GM19372 (cell line): Measurements from ENCODE around the gene PTPDC1.
"Not testable (repeated sequence)": the region's sequence is repeated elsewhere in the genome, so short reads cannot be mapped to it uniquely, and the experiment has no call there.

Experiments
- ATAC-seq: cut with Tn5 transposase; IDR thresholded peaks from one replicate; pipeline ENCODE4 v1.9.1; 2021; ENCODE audit warnings: mild to moderate bottlenecking, low read depth, moderate library complexity; ENCODE audit not compliant: unreplicated experiment

PTPDC1 gene

GRCh38 chr9:94086486-94087345 lies 2.5 kb downstream of the PTPDC1 start:
- ATAC-seq: no peak

DNA sequence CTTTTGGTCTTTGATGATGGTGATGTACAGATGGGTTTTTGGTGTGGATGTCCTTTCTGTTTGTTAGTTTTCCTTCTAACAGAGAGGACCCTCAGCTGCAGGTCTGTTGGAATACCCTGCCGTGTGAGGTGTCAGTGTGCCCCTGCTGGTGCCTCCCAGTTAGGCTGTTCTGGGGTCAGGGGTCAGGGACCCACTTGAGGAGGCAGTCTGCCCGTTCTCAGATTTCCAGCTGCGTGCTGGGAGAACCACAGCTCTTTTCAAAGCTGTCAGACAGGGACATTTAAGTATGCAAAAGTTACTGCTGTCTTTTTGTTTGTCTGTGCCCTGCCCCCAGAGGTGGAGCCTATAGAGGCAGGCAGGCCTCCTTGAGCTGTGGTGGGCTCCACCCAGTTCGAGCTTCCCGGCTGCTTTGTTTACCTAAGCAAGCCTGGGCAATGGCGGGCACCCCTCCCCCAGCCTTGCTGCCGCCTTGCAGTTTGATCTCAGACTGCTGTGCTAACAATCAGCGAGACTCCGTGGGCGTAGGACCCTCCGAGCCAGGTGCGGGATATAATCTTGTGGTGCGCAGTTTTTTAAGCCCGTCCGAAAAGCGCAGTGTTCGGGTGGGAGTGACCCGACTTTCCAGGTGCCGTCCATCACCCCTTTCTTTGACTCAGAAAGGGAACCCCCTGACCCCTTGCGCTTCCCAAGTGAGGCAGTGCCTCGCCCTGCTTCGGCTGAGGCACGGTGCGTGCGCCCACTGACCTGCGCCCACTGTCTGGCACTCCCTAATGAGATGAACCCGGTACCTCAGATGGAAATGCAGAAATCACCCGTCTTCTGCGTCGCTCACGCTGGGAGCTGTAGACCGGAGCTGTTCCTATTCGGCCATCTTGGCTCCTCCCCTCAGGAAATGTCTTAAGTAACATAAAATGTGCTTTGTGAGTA lies 10.2 kb downstream of the PTPDC1 start:
- not testable (repeated sequence) for ATAC-seq

GRCh38 chr9:94096819-94097577 lies 12.7 kb downstream of the PTPDC1 start:
- ATAC-seq: no peak

- ATAC-seq: no peak
These were observed 13.6 kb downstream of the PTPDC1 start for GRCh38 chr9:94097788-94098414.

- no peak for ATAC-seq
These were observed 16.1 kb downstream of the PTPDC1 start for GRCh38 chr9:94100152-94100879.

DNA sequence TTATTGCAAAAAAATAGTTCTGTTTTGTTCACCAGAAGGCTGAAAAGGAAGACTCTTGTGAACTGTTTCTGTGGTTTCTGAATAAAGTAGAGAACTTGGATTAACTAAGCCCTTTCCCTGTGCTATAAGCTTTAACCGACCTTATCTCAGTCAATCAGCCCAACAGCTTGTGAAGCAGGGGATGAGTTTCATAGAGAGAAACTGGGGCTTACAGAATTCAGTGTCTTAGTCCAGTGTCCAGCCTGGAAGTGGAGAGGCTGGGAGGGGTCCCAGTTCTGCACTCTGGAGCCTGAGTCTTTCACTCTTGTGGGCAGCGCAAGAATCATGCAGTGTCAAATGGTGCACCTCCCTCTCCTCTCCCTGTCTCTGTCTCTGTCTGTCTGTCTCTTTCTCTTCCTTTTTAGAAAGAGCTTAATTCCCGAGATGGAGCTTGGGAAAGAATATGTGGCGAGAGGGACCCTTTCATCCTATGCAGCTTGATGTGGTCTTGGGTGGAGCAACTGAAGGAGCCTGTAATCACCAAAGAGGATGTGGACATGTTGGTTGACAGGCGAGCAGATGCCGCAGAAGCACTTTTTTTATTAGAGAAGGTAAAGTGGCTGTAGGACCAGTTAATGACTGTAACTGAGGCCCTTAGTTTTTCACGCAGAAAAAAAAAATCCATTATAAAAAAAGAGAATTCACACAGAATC lies 17.0 kb downstream of the PTPDC1 start:
- no peak for ATAC-seq

DNA sequence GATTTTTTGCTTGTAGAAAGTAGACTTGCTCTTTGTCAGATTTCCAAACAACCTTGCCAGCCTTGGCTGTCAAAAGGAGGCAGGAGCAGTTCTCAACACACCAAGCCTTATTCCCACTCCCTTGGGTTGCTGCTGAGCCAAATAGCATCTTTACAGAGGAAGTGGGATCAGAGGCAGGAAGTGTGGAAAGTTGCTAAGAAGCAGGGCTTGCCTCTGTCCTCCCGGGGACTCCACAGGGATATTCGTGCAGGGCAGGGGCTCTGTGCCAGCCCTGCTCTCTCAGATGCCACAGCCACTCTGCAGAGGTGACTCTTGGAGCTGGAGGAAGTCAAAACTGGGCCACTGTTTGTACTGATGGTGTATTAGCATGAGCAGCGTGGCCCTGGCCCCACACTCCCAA lies 24.3 kb downstream of the PTPDC1 start:
- no peak for ATAC-seq

DNA sequence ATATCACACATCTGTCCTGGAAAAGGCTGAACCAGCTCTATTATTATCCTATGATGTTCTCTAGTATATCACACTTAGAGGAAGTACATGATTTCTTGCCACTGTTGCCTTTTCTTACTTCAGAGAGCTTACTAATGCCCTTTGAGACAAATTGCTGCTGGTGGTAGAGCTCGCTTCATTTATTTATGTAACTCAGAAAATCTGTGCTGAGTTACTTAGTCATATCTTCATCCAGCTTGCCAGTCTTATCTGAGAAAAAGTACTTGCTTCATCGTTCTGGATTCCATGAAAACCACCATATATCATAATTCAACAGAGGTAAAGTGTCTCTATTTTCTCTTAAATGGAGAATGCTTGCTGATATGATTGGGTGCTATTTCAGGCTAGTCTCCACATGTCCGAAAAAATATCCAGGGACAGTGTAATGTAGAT lies 26.6 kb downstream of the PTPDC1 start:
- ATAC-seq: no peak

- no peak for ATAC-seq
These were observed 27.2 kb downstream of the PTPDC1 start for GRCh38 chr9:94111446-94111845.

DNA sequence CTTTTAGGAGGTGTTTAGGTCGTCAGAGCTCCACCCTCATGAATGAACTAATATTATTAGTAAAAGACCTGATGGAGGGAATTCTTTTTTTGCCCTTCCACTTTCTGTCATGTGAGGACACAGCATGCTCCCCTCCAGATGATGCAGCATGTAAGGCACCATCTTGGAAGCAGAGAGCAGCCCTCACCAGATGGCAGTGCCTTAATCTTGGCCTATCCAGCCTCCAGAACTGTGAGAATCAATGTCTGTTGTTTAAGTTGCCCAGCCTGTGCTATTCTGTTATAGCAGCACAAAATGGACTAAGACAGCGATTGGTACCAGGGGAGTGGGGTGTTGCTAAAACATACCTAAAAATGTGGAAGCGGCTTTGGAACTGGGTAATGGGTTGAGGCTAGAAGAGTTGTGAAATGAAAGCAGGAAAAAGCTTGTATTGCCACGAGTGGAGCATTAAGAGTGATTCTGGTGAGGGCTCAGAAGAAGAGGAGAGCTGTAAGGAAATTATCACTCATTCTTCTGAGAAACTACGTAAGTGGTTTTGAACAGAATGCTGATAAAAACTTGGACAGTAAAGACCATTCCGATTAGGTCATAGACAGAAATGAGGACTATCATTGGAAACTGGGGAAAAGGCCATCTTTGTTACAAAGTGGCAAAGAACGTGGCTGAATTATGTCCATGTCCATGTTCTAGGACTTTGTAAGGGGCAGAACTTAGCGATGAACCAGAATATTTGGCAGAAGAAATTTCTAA lies 28.6 kb downstream of the PTPDC1 start:
- no peak for ATAC-seq

DNA sequence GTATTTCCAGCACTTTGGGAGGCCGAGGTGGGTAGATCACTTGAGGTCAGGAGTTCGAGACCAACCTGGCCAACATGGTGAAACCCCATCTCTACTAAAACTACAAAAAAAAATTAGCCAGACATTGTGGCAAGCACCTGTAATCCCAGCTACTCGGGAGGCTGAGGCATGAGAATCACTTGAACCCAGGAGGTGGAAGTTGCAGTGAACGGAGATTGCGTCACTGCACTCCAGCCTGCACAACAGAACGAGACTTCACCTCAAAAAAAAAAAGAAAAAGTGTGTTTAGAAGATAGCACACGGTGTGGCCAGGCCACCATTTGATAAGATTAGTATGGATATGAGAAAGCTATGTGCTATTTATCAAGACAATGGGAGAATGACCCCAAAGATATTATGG lies 35.8 kb downstream of the PTPDC1 start:
- ATAC-seq: not testable (repeated sequence)

DNA sequence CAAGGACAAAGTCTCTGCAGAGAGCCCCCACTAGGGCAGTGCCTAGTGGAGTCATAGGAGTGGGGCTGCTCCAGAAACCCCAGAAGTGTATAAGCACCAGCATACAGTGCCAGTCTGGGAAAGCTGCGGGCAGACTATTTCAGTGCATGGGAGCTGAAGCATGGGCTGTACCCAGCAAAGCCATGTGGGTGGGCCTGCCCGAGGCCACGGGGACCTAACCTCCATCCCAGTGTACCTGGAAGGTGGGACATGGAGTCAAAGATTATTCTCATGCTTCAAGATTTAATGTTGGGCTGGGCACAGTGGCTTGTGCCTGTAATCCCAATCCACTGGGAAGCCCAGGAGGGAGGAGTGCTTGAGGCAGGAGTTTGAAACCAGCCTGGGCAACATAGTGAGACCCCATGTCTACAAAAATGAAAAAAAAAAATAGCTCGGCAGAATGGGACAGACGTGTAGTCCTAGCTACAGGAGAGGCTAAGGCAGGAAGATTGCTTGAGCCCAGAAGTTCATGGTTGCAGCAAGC lies 36.7 kb downstream of the PTPDC1 start:
- no peak for ATAC-seq

DNA sequence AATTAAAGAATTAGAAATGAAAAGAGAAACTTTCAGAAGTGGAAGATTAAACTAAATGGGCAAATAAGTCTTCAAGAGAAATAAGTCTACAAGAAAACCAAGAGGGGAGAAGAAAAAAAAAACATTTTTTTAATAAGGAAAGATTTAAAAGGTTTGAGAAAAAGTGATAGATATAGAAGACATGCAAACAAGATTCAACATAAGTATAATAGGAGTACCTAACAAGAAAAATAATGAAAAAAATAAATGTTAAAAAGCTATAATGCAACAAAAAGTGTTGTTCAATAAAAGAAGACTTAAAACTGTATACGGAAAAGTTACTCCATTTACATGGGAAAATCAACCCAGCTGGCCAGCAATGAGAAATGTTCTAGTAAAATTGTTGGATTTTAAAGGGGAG lies 42.6 kb downstream of the PTPDC1 start:
- no peak for ATAC-seq

GRCh38 chr9:94127806-94128205 lies 43.5 kb downstream of the PTPDC1 start:
- no peak for ATAC-seq

DNA sequence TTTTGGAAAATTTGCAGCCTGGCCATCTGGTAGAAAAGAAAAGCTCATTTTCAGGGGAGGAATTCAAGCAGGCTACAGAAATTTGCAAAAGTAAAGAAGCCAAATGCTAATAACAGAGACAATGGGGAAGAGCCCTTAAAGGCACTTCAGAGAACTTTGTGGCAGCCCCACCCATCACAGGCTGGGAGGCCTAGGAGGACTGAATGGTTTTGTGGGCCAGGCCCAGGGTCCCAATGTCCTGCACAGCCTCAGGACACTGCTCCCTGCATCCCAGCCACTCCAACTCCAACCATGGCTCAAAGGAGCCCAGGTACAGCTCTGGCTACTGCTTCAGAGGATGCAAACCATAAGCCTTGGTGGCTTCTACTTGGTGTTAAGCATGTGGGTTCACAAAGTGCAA lies 44.3 kb downstream of the PTPDC1 start:
- ATAC-seq: no peak

- ATAC-seq: no peak
These were observed 50.4 kb downstream of the PTPDC1 start for GRCh38 chr9:94134629-94135028.

GRCh38 chr9:94135222-94135621 lies 51.0 kb downstream of the PTPDC1 start:
- ATAC-seq: no peak
